HEK293T (cell line): ENCODE results near the gene FAU.

Experiments used
- CTCF ChIA-PET: fragments of 350-600 bp; formaldehyde crosslinking; extraction: SDS; loops from one replicate; lab custom pipeline; 2021; ENCODE audit warnings: antibody characterized with exemption, inconsistent platforms; lab: Yijun Ruan, JAX
- POLR2A ChIA-PET: fragments of 350-600 bp; formaldehyde crosslinking; extraction: SDS; loops from one replicate; lab custom pipeline; 2020; ENCODE audit warnings: antibody characterized with exemption, inconsistent platforms; lab: Yijun Ruan, JAX
- DNase-seq: peaks from one replicate; pipeline ENCODE4 v3.0.0; 2012; ENCODE audit warnings: mixed read lengths; ENCODE audit errors: extremely low spot score
- ARNT ChIP-seq: fragments of 450-650 bp; IDR thresholded peaks from 2 replicates; pipeline ENCODE4 v1.6.1; 2017; ENCODE audit warnings: mild to moderate bottlenecking
- BHLHE40 ChIP-seq: fragments of 450-650 bp; IDR thresholded peaks from 2 replicates; pipeline ENCODE4 v1.6.1; 2016; ENCODE audit warnings: mild to moderate bottlenecking, moderate library complexity, borderline replicate concordance
- CTBP1 ChIP-seq: fragments of 450-650 bp; IDR thresholded peaks from 2 replicates; pipeline ENCODE4 v1.6.1; 2016; ENCODE audit warnings: borderline replicate concordance
- ELF4 ChIP-seq: fragments of 450-650 bp; IDR thresholded peaks from 2 replicates; pipeline ENCODE4 v1.6.1; 2017; ENCODE audit warnings: antibody characterized with exemption
- FOXA1 ChIP-seq: fragments of 450-650 bp; IDR thresholded peaks from 2 replicates; pipeline ENCODE4 v1.6.1; 2016; ENCODE audit warnings: mild to moderate bottlenecking
- FOXK2 ChIP-seq: fragments of 450-650 bp; IDR thresholded peaks from 2 replicates; pipeline ENCODE4 v1.6.1; 2016; ENCODE audit warnings: mild to moderate bottlenecking
- FOXM1 ChIP-seq: fragments of 450-650 bp; IDR thresholded peaks from 2 replicates; pipeline ENCODE4 v1.6.1; 2017; ENCODE audit warnings: mild to moderate bottlenecking, borderline replicate concordance
- HDGF ChIP-seq: fragments of 450-650 bp; IDR thresholded peaks from 2 replicates; pipeline ENCODE4 v1.6.1; 2017; ENCODE audit warnings: antibody characterized with exemption, borderline replicate concordance
- L3MBTL2 ChIP-seq: fragments of 450-650 bp; conservative IDR thresholded peaks from 2 replicates; pipeline ENCODE4 v1.6.1; 2016; ENCODE audit warnings: mild to moderate bottlenecking
- LEF1 ChIP-seq: fragments of 450-650 bp; IDR thresholded peaks from 2 replicates; pipeline ENCODE4 v1.6.1; 2017; ENCODE audit warnings: mild to moderate bottlenecking, borderline replicate concordance
- NFRKB ChIP-seq: fragments of 450-650 bp; IDR thresholded peaks from 2 replicates; pipeline ENCODE4 v1.6.1; 2016; ENCODE audit warnings: mild to moderate bottlenecking, moderate library complexity
- PKNOX1 ChIP-seq: fragments of 450-650 bp; IDR thresholded peaks from 2 replicates; pipeline ENCODE4 v1.6.1; 2016
- SP1 ChIP-seq: fragments of 450-650 bp; IDR thresholded peaks from 2 replicates; pipeline ENCODE4 v1.6.1; 2017
- SUZ12 ChIP-seq: fragments of 450-650 bp; IDR thresholded peaks from 2 replicates; pipeline ENCODE4 v1.6.1; 2016; ENCODE audit warnings: mild to moderate bottlenecking
- TARDBP ChIP-seq: fragments of 450-650 bp; IDR thresholded peaks from 2 replicates; pipeline ENCODE4 v1.6.1; 2016
- ZNF384 ChIP-seq: fragments of 450-650 bp; IDR thresholded peaks from 2 replicates; pipeline ENCODE4 v1.6.1; 2016

Gene FAU

GRCh38 chr11:65111744-65112545 lies 10.0 kb downstream of the FAU start, which contains the start of gene TM7SF2:
TM7SF2 (plus strand) TSS chr11:65111872; CDS start chr11:65112016, 144 bp downstream.
- ChIA-PET POLR2A (interaction anchor here (0.6 to 4.2 kb wide), 17 partner anchors 9 to 1177 kb away, joined by 3 to 35 read pairs (median 5); partner anchors contain the start of genes ARL2, CAPN1, CDCA5 and FAU), CTCF (interaction anchor here (0.6 to 3.5 kb wide), 9 partner anchors 8 to 388 kb away, joined by 3 to 20 read pairs (median 5); partner anchors contain the start of genes ARL2 and CAPN1)
- TF ChIP-seq ELF4 (peak; percentile 41; the same call in 1 of the 2 replicates), BHLHE40 (no peak), HDGF (0 out of 2 replicates have a peak, but pooled peaks have one; percentile 17)
- peak; percentile 91 for DNase-seq

GRCh38 chr11:65111159-65111743 lies 10.7 kb downstream of the FAU start:
- POLR2A ChIA-PET = interaction anchor here (0.6 to 4.2 kb wide), 16 partner anchors 9 to 98 kb away, joined by 3 to 35 read pairs (median 6); partner anchors contain the start of genes ARL2, CAPN1, CDCA5 and FAU

GRCh38 chr11:65110354-65110861 lies 11.5 kb downstream of the FAU start:
- ChIA-PET CTCF (interaction anchor here (0.6 to 3.5 kb wide), 11 partner anchors 8 to 231 kb away, joined by 3 to 20 read pairs (median 4); partner anchors contain the start of gene ARL2), POLR2A (interaction anchor here (0.6 to 4.2 kb wide), 11 partner anchors 8 to 151 kb away, joined by 3 to 35 read pairs (median 6); partner anchors contain the start of genes CAPN1, FAU, MRPL49 and POLA2)
- TF ChIP-seq LEF1 (no peak), PKNOX1 (no peak), FOXK2 (no peak), SUZ12 (no peak), ZNF384 (no peak), TARDBP (no peak), HDGF (no peak), CTBP1 (no peak), FOXA1 (no peak), NFRKB (no peak)
- DNase-seq = peak; percentile 86

More at GRCh38 chr11:65111159-65111743, 10.7 kb downstream of the FAU start:
- no peak for DNase-seq
- CTCF ChIA-PET = interaction anchor here (0.6 to 3.5 kb wide), 10 partner anchors 8 to 232 kb away, joined by 3 to 20 read pairs (median 4); partner anchors contain the start of genes ARL2 and CAPN1
- TF ChIP-seq TARDBP = no peak
- TF ChIP-seq HDGF = peak; percentile 93; the same call in 1 of the 2 replicates

- DNase-seq = no peak
- ChIA-PET POLR2A (interaction anchor here (0.8 to 4.2 kb wide), 5 partner anchors 11 to 152 kb away, joined by 3 to 35 read pairs (median 13); partner anchors contain the start of genes FAU, MRPL49, POLA2 and SYVN1), CTCF (interaction anchor here (1.0 to 3.5 kb wide), 7 partner anchors 7 to 219 kb away, joined by 3 to 20 read pairs (median 4); no protein-coding TSS in a partner anchor)
- TF ChIP-seq ELF4 = no peak
- TF ChIP-seq TARDBP = no peak
- TF ChIP-seq PKNOX1 = no peak
- TF ChIP-seq L3MBTL2 = no peak
- no peak for TF ChIP-seq ARNT
- TF ChIP-seq HDGF = no peak
- no peak for TF ChIP-seq FOXK2
- no peak for TF ChIP-seq CTBP1
- TF ChIP-seq BHLHE40 = no peak
- no peak for TF ChIP-seq LEF1
- TF ChIP-seq ZNF384 = no peak
Measured at GRCh38 chr11:65109231-65110198, 12.4 kb downstream of the FAU start.

- no peak for DNase-seq
- CTCF ChIA-PET = interaction anchor here (1.1 kb wide), 1 partner anchor 9 kb away, joined by 3 read pairs; no protein-coding TSS in a partner anchor
- TF ChIP-seq ZNF384 (no peak), NFRKB (no peak), CTBP1 (no peak), BHLHE40 (no peak), L3MBTL2 (no peak), TARDBP (no peak), ELF4 (no peak), FOXA1 (no peak), LEF1 (no peak), FOXM1 (no peak), SP1 (no peak), HDGF (no peak), FOXK2 (no peak), PKNOX1 (no peak), SUZ12 (no peak), ARNT (no peak)
- POLR2A ChIA-PET = interaction anchor here (0.8 to 2.2 kb wide), 2 partner anchors 13 to 26 kb away, joined by 3 to 18 read pairs; partner anchors contain the start of gene VPS51
Measured at GRCh38 chr11:65108469-65109123, 13.3 kb downstream of the FAU start.
